Rectal smooth muscle tissue (tissue), 1 donor: ENCODE data around the gene ZIC4.
A peak's percentile ranks its signal among the peaks of the same experiment; 100 is the strongest.

Experiments
- H3K27ac ChIP-seq: one replicate; pipeline ENCODE4 v1.7.0; 2013; ENCODE audit warnings: low read depth, low read length, inconsistent platforms
- H3K27me3 ChIP-seq: one replicate; pipeline ENCODE4 v1.7.0; 2013; ENCODE audit warnings: low read length; ENCODE audit not compliant: control insufficient read depth, insufficient read depth
- H3K36me3 ChIP-seq: one replicate; pipeline ENCODE4 v1.7.0; 2013; ENCODE audit warnings: low read length; ENCODE audit not compliant: control insufficient read depth, insufficient read depth
- H3K4me1 ChIP-seq: one replicate; pipeline ENCODE4 v1.7.0; 2013; ENCODE audit warnings: low read length; ENCODE audit not compliant: control insufficient read depth, insufficient read depth
- H3K4me3 ChIP-seq: one replicate; pipeline ENCODE4 v1.7.0; 2013; ENCODE audit warnings: low read length
- H3K9ac ChIP-seq: one replicate; pipeline ENCODE4 v1.7.0; 2013; ENCODE audit warnings: low read length

Gene ZIC4

GRCh38 chr3:147397875-147398812, 8.2 kb downstream of the ZIC4 start:
- Histone ChIP-seq H3K27me3 (peaks cover 33% of the 10 kb centered on the region), H3K36me3 (no peaks in the 10 kb centered on the region), H3K4me3 (no peak overlapping the region), H3K9ac (no peak overlapping the region), H3K27ac (no peak overlapping the region), H3K4me1 (peaks cover 4% of the 10 kb centered on the region)

- Histone ChIP-seq H3K27me3 (peaks cover 35% of the 10 kb centered on the region), H3K9ac (no peak overlapping the region), H3K27ac (no peak overlapping the region), H3K4me3 (no peak overlapping the region), H3K4me1 (peaks cover 8% of the 10 kb centered on the region), H3K36me3 (no peaks in the 10 kb centered on the region)
Measured at GRCh38 chr3:147397155-147397874, 9.0 kb downstream of the ZIC4 start.

GRCh38 chr3:147396712-147397046, 9.7 kb downstream of the ZIC4 start:
- Histone ChIP-seq H3K9ac (no peak overlapping the region), H3K27ac (no peak overlapping the region), H3K4me3 (no peak overlapping the region), H3K27me3 (peaks cover 41% of the 10 kb centered on the region), H3K36me3 (no peaks in the 10 kb centered on the region), H3K4me1 (peaks cover 8% of the 10 kb centered on the region)

- no peak overlapping the region for H3K9ac ChIP-seq
- no peaks in the 10 kb centered on the region for H3K36me3 ChIP-seq
- peaks cover 44% of the 10 kb centered on the region for H3K27me3 ChIP-seq
- H3K4me3 ChIP-seq = no peak overlapping the region
- peaks cover 8% of the 10 kb centered on the region for H3K4me1 ChIP-seq
- H3K27ac ChIP-seq = no peak overlapping the region
Measured at GRCh38 chr3:147395899-147396711, 10.2 kb downstream of the ZIC4 start.

GRCh38 chr3:147394884-147395225, 11.5 kb downstream of the ZIC4 start:
- Histone ChIP-seq H3K4me1 (peaks cover 8% of the 10 kb centered on the region), H3K27ac (no peak overlapping the region), H3K9ac (no peak overlapping the region), H3K27me3 (peaks cover 52% of the 10 kb centered on the region), H3K36me3 (no peaks in the 10 kb centered on the region), H3K4me3 (no peak overlapping the region)

- H3K27ac ChIP-seq = no peak overlapping the region
- peaks cover 56% of the 10 kb centered on the region for H3K27me3 ChIP-seq
- H3K9ac ChIP-seq = no peak overlapping the region
- peak overlapping the region; percentile 34 for H3K4me3 ChIP-seq
- H3K36me3 ChIP-seq = no peaks in the 10 kb centered on the region
- peaks cover 8% of the 10 kb centered on the region for H3K4me1 ChIP-seq
Measured at GRCh38 chr3:147393943-147394883, 12.1 kb downstream of the ZIC4 start.

GRCh38 chr3:147393261-147393942, 12.9 kb downstream of the ZIC4 start:
- H3K9ac ChIP-seq = no peak overlapping the region
- no peaks in the 10 kb centered on the region for H3K36me3 ChIP-seq
- peaks cover 56% of the 10 kb centered on the region for H3K27me3 ChIP-seq
- no peak overlapping the region for H3K27ac ChIP-seq
- peaks cover 8% of the 10 kb centered on the region for H3K4me1 ChIP-seq
- peak overlapping the region; percentile 34 for H3K4me3 ChIP-seq

- Histone ChIP-seq H3K36me3 (no peaks in the 10 kb centered on the region), H3K27ac (no peak overlapping the region), H3K9ac (no peak overlapping the region), H3K4me3 (peak overlapping the region; percentile 45), H3K27me3 (peaks cover 58% of the 10 kb centered on the region), H3K4me1 (peaks cover 8% of the 10 kb centered on the region)
Measured at GRCh38 chr3:147392625-147392946, 13.8 kb downstream of the ZIC4 start.

- peak overlapping the region; percentile 45 for H3K4me3 ChIP-seq
- H3K4me1 ChIP-seq = peaks cover 8% of the 10 kb centered on the region
- no peaks in the 10 kb centered on the region for H3K36me3 ChIP-seq
- no peak overlapping the region for H3K27ac ChIP-seq
- no peak overlapping the region for H3K9ac ChIP-seq
- peaks cover 58% of the 10 kb centered on the region for H3K27me3 ChIP-seq
Measured at GRCh38 chr3:147391781-147392624, 14.3 kb downstream of the ZIC4 start.

GRCh38 chr3:147390589-147391569, 15.5 kb downstream of the ZIC4 start:
- no peak overlapping the region for H3K27ac ChIP-seq
- no peak overlapping the region for H3K4me3 ChIP-seq
- H3K27me3 ChIP-seq = peaks cover 53% of the 10 kb centered on the region

More at GRCh38 chr3:147390589-147391569, 15.5 kb downstream of the ZIC4 start:
- Histone ChIP-seq H3K9ac (no peak overlapping the region), H3K36me3 (no peaks in the 10 kb centered on the region), H3K4me1 (peaks cover 8% of the 10 kb centered on the region)
